HL-60 (cell line): ENCODE measurements around the gene NHSL2.

Experiments used
- GABPA ChIP-seq: IDR thresholded peaks from 2 replicates; pipeline ENCODE4 v1.6.1; 2012; ENCODE audit warnings: low read depth
- TF ChIP-seq, protein P1 (sequence below): IDR thresholded peaks from one replicate; pipeline ENCODE4 v1.5.1; 2011; ENCODE audit warnings: low read length, control low read depth, inconsistent platforms; ENCODE audit not compliant: insufficient read depth
- TF ChIP-seq, protein P2 (sequence below): IDR thresholded peaks from 2 replicates; pipeline ENCODE4 v1.6.1; 2012; ENCODE audit warnings: low read depth; ENCODE audit not compliant: insufficient replicate concordance

DNA sequence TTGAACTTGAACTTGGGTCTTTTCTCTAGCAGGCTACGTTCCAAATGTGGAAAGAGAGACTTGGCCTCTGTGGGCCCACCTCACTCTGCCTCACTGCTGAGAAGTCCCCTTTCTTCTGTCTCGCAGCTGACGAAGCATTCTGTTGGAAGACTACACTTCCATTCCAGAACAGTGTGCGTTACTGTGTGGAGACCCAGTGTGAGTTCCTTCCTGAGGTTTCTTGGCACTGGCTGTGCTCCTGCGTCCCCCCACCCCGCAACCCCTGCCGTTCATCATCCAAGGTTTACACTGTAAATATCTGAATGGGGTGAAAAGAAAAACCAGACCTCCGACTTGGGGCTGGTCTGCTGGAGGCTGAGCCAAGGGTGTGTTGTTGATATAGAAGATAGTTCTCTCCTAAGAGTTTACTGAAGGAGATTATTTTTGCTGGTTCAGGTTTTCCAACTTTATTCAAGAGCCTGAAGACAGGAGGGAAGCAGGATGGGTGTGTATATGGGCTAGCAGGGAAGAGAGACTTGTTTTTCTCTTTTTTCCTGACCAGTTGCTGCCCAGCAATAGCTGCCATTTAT lies 34.7 kb downstream of the NHSL2 start:
- TF ChIP-seq, protein P1, sequence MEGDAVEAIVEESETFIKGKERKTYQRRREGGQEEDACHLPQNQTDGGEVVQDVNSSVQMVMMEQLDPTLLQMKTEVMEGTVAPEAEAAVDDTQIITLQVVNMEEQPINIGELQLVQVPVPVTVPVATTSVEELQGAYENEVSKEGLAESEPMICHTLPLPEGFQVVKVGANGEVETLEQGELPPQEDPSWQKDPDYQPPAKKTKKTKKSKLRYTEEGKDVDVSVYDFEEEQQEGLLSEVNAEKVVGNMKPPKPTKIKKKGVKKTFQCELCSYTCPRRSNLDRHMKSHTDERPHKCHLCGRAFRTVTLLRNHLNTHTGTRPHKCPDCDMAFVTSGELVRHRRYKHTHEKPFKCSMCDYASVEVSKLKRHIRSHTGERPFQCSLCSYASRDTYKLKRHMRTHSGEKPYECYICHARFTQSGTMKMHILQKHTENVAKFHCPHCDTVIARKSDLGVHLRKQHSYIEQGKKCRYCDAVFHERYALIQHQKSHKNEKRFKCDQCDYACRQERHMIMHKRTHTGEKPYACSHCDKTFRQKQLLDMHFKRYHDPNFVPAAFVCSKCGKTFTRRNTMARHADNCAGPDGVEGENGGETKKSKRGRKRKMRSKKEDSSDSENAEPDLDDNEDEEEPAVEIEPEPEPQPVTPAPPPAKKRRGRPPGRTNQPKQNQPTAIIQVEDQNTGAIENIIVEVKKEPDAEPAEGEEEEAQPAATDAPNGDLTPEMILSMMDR, result no peak
- TF ChIP-seq, protein P2, sequence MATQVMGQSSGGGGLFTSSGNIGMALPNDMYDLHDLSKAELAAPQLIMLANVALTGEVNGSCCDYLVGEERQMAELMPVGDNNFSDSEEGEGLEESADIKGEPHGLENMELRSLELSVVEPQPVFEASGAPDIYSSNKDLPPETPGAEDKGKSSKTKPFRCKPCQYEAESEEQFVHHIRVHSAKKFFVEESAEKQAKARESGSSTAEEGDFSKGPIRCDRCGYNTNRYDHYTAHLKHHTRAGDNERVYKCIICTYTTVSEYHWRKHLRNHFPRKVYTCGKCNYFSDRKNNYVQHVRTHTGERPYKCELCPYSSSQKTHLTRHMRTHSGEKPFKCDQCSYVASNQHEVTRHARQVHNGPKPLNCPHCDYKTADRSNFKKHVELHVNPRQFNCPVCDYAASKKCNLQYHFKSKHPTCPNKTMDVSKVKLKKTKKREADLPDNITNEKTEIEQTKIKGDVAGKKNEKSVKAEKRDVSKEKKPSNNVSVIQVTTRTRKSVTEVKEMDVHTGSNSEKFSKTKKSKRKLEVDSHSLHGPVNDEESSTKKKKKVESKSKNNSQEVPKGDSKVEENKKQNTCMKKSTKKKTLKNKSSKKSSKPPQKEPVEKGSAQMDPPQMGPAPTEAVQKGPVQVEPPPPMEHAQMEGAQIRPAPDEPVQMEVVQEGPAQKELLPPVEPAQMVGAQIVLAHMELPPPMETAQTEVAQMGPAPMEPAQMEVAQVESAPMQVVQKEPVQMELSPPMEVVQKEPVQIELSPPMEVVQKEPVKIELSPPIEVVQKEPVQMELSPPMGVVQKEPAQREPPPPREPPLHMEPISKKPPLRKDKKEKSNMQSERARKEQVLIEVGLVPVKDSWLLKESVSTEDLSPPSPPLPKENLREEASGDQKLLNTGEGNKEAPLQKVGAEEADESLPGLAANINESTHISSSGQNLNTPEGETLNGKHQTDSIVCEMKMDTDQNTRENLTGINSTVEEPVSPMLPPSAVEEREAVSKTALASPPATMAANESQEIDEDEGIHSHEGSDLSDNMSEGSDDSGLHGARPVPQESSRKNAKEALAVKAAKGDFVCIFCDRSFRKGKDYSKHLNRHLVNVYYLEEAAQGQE, result no peak
- no peak for TF ChIP-seq GABPA
